Central memory CD8-positive, alpha-beta T cell (primary cell): ENCODE results near the gene LRRC4B.

ENCODE experiments used
- ATAC-seq: fragments of 150-1000 bp; cut with Tn5 transposase; replicated peaks from 2 replicates; pipeline ENCODE4 v1.10.0; 2022; ENCODE audit warnings: mild to moderate bottlenecking, moderate FRiP score, moderate number of reproducible peaks; ENCODE audit not compliant: poor library complexity, severe bottlenecking; ENCODE audit errors: extremely low read depth
- DNase-seq, 2 donors: peaks; one replicate each; pipeline ENCODE4 v3.0.0; 2021; ENCODE audit warnings: low spot score in 2 of 2
- H3K27ac Mint-ChIP-seq: one replicate; pipeline ENCODE4 v1.8.0; 2022; ENCODE audit warnings: low read depth, mild to moderate bottlenecking, moderate library complexity, mixed read lengths
- H3K27me3 Mint-ChIP-seq: one replicate; pipeline ENCODE4 v1.8.0; 2022; ENCODE audit warnings: mixed read lengths
- H3K36me3 Mint-ChIP-seq: one replicate; pipeline ENCODE4 v1.8.0; 2022; ENCODE audit warnings: mild to moderate bottlenecking, moderate library complexity, mixed read lengths; ENCODE audit not compliant: insufficient read depth
- H3K4me1 Mint-ChIP-seq: one replicate; pipeline ENCODE4 v1.8.0; 2022; ENCODE audit warnings: mixed read lengths
- H3K4me3 Mint-ChIP-seq: one replicate; pipeline ENCODE4 v1.8.0; 2022; ENCODE audit warnings: mild to moderate bottlenecking, moderate library complexity, mixed read lengths
- H3K9me3 Mint-ChIP-seq: one replicate; pipeline ENCODE4 v1.8.0; 2022; ENCODE audit warnings: mixed read lengths

Gene LRRC4B

DNA sequence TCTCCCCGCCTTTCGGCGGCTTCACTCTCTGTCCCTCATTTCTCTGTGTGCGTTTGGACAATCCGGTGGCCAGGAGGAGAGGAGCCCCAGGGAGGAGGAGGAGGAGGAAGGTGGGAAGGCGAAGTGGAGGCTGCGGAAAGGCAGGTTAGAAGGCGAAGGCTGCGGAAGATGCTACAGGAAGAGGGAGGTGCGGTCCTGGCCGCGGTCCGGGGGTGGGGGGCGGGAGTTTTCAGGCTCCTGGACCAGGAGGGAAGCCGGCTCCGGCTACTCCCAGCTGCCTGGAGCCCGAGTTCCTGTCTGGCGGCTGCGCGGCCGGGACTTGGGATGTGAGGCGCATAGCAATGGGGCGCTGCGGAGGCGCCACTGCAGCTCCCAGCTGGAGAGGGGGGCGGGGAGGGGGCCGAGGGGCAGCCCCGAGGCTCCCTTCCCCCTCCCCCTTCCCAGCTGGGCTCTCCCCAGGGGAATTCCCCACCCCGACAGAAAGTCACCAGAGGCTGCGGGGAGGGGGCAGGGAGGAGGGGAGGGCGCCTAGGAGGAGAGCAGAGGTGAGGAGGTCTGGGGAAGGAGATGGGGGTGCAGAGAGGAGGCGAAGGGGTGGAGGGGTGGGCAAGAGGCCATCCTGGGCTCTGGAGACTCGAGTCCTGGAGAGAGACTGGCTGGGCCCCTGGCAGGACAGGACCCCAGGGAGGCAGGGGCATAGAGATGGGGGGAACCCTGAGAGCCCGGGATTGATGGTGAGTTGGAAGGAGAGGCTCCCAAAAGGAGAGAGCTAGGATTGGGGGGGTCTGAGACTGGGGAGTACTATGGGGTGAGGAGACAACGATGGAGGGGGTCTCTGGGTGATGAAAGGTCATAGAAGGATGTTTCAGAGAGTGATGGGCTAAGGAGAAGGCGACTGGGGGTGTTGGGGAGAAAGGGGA is 2.0 kb downstream of the LRRC4B start:
- no peak for DNase-seq
- Mint-ChIP-seq H3K27me3 (peaks cover 78% of the 10 kb centered on the region), H3K9me3 (no peaks in the 10 kb centered on the region), H3K4me1 (peaks cover 18% of the 10 kb centered on the region), H3K4me3 (no peak overlapping the region), H3K27ac (no peak overlapping the region), H3K36me3 (no peaks in the 10 kb centered on the region)
- no peak for ATAC-seq

DNA sequence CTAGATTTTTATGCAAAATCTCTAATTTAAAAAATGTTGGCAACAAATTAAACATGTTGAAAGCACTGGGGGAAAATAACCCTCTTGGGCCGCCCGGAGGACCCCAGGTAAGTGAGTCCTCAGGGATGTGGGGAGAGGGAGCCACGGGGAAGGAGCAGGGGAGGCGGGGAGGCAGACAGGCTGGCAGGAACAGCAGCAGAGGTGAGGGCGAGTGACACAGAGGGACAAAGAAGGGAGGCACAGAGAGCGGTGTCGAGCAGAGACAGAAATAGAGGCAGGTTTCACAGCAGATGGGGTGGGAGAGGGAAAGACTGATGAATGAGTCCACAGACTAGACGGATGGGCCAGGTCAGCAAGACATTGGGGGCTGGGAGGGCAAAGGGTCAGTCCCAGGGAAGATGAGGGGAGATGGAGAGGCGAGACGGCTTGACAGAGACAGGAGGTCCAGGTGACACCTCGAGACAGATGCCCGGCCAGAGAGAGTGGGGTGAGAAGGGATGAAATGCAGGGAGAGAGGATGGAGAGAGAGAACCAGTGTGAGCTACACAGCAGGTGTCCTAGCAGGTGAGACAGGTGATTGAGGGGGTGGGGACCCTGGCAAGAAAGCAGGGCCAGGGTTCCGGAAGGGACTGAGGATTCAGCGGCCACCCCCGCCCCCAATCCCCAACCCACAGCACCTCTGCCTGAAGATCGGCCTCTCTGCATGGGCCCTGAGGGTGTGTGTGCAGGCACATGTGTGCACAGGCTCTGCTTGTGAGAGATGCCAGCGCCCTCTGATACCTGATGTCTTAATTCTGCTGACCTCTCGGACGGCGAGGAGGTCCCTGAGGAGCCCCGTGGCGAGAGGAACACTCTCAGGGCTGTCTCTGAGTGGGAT is 3.8 kb downstream of the LRRC4B start:
- H3K9me3 Mint-ChIP-seq = no peaks in the 10 kb centered on the region
- no peak for DNase-seq
- peaks cover 18% of the 10 kb centered on the region for H3K4me1 Mint-ChIP-seq
- H3K36me3 Mint-ChIP-seq = no peaks in the 10 kb centered on the region
- no peak overlapping the region for H3K27ac Mint-ChIP-seq
- H3K27me3 Mint-ChIP-seq = peaks cover 70% of the 10 kb centered on the region
- no peak for ATAC-seq
- H3K4me3 Mint-ChIP-seq = no peak overlapping the region

DNA sequence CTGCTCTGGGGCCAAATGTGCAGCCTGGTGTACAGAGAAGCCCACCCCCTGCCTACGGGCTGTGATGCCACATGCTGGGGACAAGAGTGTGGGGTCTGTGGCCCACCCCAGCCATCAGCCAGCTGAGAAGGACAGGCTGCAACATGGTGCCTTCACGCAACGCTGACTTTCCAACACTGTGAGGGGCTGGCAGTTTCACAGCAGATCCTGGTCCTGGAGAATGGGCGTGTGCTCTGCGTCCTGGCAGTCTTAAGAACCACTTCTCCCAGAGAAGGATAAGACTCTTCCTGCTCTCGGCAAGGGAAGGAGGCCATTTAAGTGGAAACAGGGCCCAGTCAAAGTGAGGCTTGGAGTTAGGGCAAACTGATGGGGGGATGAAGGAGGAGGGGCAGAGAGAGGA is 4.6 kb downstream of the LRRC4B start:
- Mint-ChIP-seq H3K27me3 (peaks cover 71% of the 10 kb centered on the region), H3K4me1 (peaks cover 18% of the 10 kb centered on the region), H3K4me3 (no peak overlapping the region), H3K36me3 (no peaks in the 10 kb centered on the region), H3K9me3 (no peaks in the 10 kb centered on the region), H3K27ac (no peak overlapping the region)
- no peak for ATAC-seq
- no peak for DNase-seq

DNA sequence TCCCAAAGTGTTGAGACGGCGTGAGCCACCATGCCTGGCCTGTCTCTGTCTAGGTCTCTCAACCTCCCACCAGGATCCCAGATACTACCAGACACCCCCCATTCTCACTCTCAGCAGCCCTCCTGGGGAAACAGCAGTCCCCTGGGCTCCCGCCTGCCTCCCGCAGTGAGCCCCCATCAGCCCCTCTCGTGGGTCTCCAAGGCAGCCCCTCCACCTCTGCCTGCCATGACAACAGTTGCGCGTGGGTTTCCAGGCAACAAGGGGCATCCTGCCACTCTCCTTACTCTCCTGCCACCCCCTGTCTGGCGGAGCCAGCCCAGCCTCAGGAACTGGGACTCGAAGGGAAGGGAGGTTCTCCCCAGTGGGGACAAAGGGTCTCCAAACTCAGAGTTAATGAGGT is 5.2 kb downstream of the LRRC4B start:
- DNase-seq (no peak), ATAC-seq (no peak)
- H3K9me3 Mint-ChIP-seq = no peaks in the 10 kb centered on the region
- H3K36me3 Mint-ChIP-seq = no peaks in the 10 kb centered on the region
- no peak overlapping the region for H3K27ac Mint-ChIP-seq
- H3K4me3 Mint-ChIP-seq = no peak overlapping the region
- H3K27me3 Mint-ChIP-seq = peaks cover 77% of the 10 kb centered on the region
- peaks cover 18% of the 10 kb centered on the region for H3K4me1 Mint-ChIP-seq

DNA sequence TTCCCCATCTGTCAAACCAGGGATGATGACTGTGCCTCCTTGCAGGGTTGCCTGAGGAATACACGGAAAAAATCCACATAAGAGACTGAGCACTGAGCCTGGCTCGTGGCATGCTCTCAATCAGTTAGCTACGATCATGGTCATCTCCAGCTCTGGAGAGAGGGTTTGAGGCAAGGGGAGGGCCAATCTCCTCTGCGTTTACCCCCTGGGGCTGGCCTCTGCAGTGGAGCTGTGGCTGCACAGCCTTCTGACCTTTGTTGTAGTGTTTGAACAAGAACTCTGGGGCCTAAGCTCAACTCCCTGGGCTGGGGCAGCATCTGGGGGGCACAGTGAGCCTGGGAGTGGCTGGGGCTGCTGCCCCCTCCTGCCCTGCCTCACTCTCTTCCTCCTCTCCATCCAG is 5.9 kb downstream of the LRRC4B start:
- H3K9me3 Mint-ChIP-seq = no peaks in the 10 kb centered on the region
- peaks cover 18% of the 10 kb centered on the region for H3K4me1 Mint-ChIP-seq
- H3K27ac Mint-ChIP-seq = no peak overlapping the region
- H3K27me3 Mint-ChIP-seq = peaks cover 84% of the 10 kb centered on the region
- ATAC-seq (no peak), DNase-seq (no peak)
- H3K4me3 Mint-ChIP-seq = no peak overlapping the region
- H3K36me3 Mint-ChIP-seq = no peaks in the 10 kb centered on the region

DNA sequence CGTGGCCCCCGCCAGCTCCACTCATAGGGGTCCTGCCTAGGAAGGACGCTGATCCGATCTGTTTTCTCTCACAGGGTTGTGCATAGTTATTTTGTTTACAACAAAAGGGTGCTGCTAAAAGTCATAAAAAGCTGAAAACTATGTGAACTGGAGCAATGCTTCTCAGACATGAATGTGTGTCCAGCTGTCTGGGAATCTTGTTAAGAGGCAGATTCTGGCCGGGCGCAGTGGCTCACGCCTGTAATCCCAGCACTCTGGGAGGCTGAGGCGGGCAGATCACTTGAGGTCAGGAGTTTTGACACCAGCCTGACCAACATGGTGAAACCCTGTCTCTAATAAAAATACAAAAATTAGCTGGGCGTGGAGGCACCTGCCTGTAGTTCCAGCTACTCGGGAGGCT is 8.6 kb downstream of the LRRC4B start:
- Mint-ChIP-seq H3K4me1 (peaks cover 14% of the 10 kb centered on the region), H3K36me3 (no peaks in the 10 kb centered on the region), H3K4me3 (no peak overlapping the region), H3K27ac (no peak overlapping the region), H3K27me3 (peaks cover 84% of the 10 kb centered on the region), H3K9me3 (no peaks in the 10 kb centered on the region)
- DNase-seq (no peak), ATAC-seq (no peak)

DNA sequence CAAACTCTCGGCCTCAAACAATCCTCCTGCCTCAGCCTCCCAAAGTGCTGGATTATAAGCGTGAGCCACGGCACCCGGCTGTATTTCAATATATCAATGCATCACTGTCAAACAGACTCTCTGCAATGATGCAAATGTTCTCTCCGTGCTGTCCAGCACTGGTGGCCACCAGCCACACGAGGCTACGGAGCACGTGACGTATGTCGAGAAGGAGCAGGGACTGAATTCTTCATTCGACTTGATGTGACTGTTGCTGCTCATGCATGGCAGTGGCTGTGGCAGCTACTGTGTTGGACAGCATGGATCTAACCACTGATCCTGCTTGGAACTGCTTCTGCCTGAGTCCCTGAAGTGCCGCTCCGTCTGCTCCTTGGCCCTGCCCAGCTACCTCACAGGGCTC is 9.8 kb downstream of the LRRC4B start:
- DNase-seq = no peak
- H3K36me3 Mint-ChIP-seq = no peaks in the 10 kb centered on the region
- no peak overlapping the region for H3K27ac Mint-ChIP-seq
- H3K9me3 Mint-ChIP-seq = no peaks in the 10 kb centered on the region
- peaks cover 84% of the 10 kb centered on the region for H3K27me3 Mint-ChIP-seq
- ATAC-seq = no peak
- H3K4me1 Mint-ChIP-seq = peaks cover 14% of the 10 kb centered on the region
- H3K4me3 Mint-ChIP-seq = no peak overlapping the region

DNA sequence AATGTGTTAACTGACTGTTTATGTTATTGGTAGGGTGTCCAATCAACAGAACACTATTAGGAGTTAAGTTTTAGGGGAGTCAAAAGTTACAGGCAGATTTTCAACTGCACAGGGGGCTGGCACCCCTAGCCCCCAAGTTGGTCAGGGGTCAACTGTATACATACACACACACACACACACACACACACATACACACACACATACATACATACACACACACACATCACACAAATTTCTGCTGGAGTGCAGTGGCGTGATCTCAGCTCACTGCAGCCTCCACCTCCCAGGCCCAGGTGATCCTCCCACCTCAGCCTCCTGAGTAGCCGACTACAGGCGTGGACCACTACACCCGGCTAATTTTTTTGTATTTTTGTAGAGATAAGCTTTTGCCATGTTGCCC is 10.2 kb downstream of the LRRC4B start:
- DNase-seq = no peak
- Mint-ChIP-seq H3K4me1 (peaks cover 14% of the 10 kb centered on the region), H3K36me3 (no peaks in the 10 kb centered on the region), H3K9me3 (no peaks in the 10 kb centered on the region), H3K4me3 (no peak overlapping the region), H3K27me3 (peaks cover 84% of the 10 kb centered on the region), H3K27ac (no peak overlapping the region)
- ATAC-seq = no peak

DNA sequence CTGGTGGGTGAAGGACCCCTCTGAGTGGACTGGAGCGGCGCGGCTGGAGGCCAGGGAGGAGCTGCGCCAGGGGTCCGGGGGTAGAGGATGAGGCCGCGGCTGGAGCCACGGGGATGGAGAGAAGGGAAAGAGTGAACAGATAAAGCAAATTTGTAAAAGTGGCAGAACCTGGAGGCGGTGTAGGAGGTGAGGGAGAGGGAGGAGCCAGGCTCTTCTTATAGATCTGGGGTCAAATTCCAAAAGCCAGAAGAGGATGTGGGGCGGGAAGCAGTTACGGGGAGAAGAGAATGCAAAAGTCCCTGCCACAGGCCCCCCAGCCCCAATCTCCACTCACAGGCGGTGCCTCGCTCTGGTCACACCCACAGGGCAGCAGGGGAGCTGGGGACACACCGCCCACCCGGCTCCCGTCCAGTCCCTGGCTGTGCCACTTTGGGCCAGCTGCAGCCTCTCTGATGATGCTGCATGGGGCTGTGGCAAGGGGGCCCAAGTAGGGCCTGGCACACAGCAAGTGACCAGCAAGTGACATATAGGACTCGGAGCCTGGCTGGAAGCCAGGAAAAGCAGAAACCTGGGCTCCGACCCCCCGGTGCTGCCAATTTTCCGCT is 11.1 kb downstream of the LRRC4B start:
- DNase-seq (no peak), ATAC-seq (no peak)
- no peaks in the 10 kb centered on the region for H3K9me3 Mint-ChIP-seq
- H3K27ac Mint-ChIP-seq = no peak overlapping the region
- H3K36me3 Mint-ChIP-seq = no peaks in the 10 kb centered on the region
- H3K4me1 Mint-ChIP-seq = peaks cover 14% of the 10 kb centered on the region
- H3K27me3 Mint-ChIP-seq = peaks cover 84% of the 10 kb centered on the region
- no peak overlapping the region for H3K4me3 Mint-ChIP-seq

DNA sequence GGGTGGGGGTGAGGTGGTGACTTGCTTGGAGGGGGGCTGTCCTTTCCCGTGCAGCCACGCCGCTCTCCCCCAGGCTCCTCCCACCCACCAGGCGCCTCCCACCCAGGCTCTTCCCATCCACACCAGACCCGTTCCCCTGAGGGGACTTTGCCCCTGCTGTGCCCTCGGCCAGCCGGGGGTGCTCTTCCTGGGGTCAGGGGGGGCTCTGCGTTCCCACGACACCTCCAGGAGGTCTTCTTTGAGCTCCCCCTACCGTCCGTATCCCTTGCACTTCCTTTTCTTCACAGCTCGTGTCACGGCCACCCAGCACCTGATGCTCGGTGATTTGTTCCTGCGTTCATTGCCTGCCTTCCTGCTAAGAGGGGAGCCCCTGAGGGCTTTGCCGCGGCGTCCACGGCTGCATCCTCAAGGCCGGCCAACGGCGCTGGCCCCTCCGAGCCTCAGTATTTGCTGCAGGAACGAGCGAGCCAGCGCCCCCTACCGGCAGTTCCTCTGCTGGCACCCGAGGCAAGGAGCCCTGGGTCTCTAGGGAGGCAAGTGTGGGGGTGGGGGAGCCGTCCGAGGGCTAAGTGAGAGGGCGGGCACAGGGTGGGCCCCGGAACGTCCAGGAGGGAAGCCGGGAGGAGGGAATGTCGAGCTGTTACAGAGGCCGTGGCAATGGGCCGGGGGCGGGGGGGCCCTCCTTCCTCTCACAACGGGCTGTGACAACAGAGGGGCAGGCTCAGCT is 11.8 kb downstream of the LRRC4B start:
- DNase-seq (peak; percentile 46 to 65), ATAC-seq (no peak)
- Mint-ChIP-seq H3K4me1 (peaks cover 14% of the 10 kb centered on the region), H3K36me3 (no peaks in the 10 kb centered on the region), H3K9me3 (no peaks in the 10 kb centered on the region), H3K4me3 (peak overlapping the region; percentile 80), H3K27me3 (peaks cover 87% of the 10 kb centered on the region), H3K27ac (no peak overlapping the region)

DNA sequence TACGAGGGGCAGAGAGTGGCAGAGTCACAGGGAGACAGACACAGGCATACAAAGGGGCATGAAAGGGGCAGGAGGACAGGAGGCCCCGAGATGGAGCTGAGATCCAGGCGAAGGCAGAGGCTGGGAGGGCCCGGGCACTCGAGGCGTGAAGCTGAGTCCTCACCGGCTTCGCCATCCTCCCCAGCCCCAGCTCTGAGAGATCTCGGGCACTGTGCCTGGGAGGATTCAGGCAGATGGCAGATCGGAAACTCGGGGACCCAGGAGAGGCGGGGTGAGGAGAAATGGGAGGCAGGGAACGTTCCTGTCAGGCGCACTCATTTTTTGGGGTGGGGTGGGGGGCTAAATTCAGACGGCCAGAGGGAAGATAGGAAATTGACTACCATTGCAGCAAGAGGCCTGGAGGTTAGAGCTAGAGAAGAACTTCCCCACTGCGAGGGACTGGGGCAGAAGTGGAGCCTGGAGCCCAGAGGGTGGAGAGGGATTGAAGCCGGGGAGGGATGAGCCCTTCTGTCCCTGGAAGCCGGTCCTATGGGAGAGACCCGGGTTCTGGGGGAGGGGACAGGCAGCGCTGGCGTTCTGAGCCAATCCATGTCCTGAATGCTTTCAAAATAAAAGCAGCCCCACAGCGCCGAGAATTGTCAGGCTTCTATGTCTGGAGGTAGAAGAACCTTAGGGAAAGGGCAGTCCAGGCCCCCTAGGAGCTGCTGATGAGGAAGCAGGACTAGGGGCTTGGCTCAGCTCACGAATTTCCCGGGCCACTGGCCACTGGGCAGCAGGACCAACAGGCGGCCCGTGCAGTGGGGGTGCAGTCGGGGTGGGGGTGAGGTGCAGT is 12.6 kb downstream of the LRRC4B start:
- H3K9me3 Mint-ChIP-seq = no peaks in the 10 kb centered on the region
- peaks cover 14% of the 10 kb centered on the region for H3K4me1 Mint-ChIP-seq
- H3K27me3 Mint-ChIP-seq = peaks cover 94% of the 10 kb centered on the region
- DNase-seq (no peak), ATAC-seq (no peak)
- peak overlapping the region; percentile 80 for H3K4me3 Mint-ChIP-seq
- H3K36me3 Mint-ChIP-seq = no peaks in the 10 kb centered on the region
- H3K27ac Mint-ChIP-seq = no peak overlapping the region
